GM19043 (cell line): ENCODE results near the gene MCC.
"Not testable (repeated sequence)": the region's sequence is repeated elsewhere in the genome, so short reads cannot be mapped to it uniquely, and the experiment has no call there.

Source experiments
- ATAC-seq: cut with Tn5 transposase; IDR thresholded peaks from one replicate; pipeline ENCODE4 v1.9.1; 2021; ENCODE audit warnings: low read depth; ENCODE audit not compliant: unreplicated experiment

The MCC gene

DNA sequence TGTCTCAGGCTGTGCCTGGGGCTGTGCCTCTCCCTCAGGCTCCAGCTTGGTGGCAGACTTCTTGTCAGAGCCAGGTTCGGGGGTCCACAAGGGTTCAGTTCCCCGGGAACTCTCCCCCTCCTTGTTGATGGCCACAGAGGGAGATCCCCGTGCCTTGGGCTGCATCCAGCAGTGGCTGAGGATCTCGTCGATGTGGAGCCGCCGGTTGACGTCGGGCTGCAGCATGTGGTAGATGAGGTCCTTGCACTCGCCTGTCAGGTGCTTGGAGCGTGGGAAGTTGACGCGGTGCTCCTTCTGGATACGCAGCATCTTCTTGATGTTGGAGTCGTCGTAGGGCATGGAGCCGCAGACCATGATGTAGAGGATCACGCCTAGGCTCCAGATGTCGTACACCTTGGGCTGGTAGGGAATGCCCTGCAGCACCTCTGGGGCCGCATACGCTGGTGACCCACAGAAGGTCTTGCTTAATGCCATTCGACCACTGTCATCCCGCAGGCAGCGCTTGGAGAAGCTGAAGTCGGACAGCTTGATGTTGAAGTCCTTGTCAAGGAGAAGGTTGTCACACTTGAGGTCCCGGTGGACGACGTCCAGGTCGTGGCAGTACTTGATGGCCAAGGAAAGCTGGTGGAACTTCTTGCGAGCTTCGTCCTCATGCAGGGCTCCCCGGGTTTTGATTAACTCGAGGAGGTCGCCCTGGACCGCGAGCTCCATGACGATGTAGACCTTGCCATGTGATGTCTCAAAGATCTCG is 54.2 kb downstream of the MCC start:
- ATAC-seq = no peak

DNA sequence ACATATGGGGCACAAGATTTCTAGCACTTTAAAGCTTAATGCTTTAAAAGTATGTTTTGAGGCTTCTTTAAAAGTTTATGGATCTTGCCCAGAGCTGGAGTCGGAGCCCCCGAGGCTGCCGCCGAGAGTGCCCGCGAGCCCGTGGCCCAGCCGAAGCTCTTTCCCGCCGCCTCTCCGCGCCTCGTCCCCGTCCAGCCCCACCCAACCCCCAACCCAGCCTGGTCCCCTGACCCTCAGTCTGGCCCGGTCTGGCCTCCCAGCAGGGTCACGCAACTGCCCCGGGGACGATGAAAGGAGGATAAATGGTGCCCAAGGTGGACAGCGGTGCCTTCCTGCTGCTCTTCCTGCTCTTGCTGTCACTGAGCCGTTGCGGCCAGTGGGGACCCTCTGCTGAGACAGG is 55.2 kb downstream of the MCC start:
- no peak for ATAC-seq

GRCh38 chr5:113427871-113428574 is 60.2 kb downstream of the MCC start:
- no peak for ATAC-seq

DNA sequence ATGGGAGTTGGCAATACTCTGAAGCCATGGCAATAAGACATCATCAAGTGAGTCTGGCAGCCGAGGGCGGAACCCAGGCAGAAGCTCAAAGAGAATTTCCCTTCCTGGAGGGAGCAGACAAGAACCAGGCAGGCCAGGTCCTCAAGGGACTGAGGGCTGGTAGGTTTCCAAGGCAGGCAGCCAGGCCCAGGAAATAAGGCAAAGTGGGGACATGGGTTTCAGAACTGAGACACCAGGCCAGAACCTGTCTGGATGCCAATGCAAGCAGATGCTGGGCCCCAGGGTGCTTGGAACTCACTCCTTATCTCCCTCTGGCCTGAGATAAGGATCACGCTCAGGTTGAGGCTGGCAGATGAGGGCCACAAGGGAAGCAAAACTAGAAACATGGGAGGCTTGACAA is 62.3 kb downstream of the MCC start:
- no peak for ATAC-seq

- ATAC-seq = no peak
Observed at GRCh38 chr5:113421693-113422092, 66.6 kb downstream of the MCC start.

DNA sequence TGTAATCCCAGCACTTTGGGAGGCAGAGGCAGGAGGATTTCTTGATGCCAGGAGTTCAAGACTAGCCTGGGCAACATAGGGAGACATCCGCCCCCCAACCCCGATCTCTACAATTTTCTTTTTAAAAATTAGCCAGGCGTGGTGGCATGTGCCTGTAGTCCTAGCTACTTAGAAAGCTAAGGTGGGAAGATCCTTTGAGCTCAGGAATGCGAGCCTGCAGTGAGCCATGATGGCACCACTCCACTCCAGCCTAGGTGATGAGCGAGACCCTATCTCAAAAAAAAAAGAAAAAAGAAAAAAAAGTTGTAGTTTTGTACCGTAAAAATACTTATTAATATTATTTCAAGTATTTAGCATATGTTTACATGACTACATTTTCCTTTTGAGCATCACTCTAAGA is 82.7 kb downstream of the MCC start:
- no peak for ATAC-seq

DNA sequence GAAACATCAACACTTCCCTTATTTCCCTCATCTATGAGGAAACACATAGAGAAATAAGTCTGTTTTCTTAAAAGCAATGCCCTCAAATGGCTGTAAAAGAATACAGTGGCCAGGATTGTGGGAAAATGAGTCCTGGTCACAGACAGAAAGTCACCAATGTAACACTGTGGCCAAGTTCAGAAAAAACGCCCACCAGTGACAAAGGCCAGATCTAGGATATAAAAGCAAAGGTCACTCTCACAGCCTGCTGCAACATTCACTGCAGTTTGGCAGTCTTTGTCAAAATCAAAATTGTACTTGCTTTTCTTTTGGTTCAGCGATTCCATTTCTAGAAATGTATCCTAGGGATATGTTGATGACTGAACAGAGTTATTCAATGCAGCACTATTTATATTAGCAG is 84.0 kb downstream of the MCC start:
- ATAC-seq = no peak

- ATAC-seq = not testable (repeated sequence)
Observed at GRCh38 chr5:113397986-113398385, 90.3 kb downstream of the MCC start.

GRCh38 chr5:113397046-113397445 is 91.2 kb downstream of the MCC start:
- ATAC-seq = no peak

- no peak for ATAC-seq
Observed at GRCh38 chr5:113394658-113395057, 93.6 kb downstream of the MCC start.

DNA sequence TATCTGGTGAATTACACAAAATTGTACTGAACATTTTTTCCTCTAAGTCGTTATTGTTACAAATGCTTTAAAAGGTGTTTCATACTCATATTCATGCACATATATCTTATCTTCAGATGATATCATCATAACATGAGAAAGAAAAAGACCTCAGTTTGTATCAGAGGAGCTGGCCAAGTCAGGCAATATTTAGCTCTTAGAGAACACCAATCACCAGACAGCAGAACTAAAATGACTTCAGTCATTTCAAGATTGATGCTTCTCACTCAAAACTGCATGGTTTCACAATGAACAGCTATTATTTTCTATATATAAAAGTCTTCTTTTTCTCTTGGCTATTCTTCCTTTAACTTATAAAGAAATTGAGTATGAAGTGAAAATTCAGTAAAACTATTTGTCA is 98.0 kb downstream of the MCC start:
- no peak for ATAC-seq

DNA sequence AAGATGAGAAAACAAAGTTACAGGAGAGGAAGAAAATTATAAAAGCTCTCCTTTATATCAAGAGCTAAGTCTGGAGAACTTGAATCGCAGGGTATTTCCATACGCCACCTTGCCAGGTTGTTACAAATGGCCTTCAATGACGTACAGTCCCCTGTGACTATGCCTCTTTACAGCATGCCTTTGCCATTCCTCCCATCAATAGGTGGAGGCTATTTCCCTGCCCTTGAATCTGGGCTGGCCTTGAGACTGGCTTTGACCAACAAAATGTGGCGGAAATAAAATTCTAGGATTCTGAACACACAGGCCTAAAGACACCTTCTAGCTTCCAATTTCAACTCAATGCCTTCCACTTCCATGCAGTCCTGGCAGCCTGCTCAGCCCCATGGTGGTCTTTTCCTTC is 99.1 kb downstream of the MCC start:
- no peak for ATAC-seq

DNA sequence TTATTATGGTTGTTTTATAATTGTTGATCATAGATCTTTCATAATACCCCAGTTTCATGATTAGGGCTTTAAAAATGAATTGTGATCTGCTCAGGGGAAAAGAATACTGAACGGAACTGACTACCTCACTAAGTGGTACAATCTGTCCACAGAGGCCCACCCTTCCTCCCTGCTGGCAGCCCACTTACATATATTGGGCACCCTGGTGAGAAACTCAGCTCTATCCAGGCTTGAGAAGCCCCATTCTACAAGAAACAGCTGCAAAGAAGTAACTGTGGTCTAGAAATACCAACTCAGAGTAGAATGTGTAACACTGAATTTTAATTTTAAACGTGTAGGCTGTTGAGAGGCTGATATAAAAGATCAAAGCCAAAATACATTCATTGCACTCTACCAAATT is 100.4 kb downstream of the MCC start:
- no peak for ATAC-seq

- ATAC-seq = no peak
Observed at GRCh38 chr5:113384782-113385285, 103.4 kb downstream of the MCC start.

- no peak for ATAC-seq
Observed at GRCh38 chr5:113382731-113383130, 105.5 kb downstream of the MCC start.

DNA sequence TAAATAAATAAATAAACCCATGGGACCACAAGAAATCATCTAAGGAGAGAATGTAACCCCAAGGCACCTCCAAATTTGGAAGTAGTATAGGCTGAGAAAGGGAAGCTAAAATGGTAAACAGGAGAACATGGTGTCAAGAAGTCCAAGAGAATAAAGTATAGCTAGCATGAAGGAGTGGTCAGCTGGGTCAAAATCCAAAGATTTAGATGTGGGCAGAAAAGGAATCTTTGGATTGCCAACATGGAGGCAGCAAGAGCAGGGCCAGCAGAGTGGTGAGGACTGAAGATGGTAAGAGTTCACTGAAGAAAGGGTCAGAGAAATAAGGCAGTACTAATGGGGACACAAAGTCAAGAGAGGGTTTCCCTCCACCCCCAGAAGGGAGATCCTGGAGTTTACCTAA is 106.5 kb downstream of the MCC start:
- ATAC-seq = no peak

DNA sequence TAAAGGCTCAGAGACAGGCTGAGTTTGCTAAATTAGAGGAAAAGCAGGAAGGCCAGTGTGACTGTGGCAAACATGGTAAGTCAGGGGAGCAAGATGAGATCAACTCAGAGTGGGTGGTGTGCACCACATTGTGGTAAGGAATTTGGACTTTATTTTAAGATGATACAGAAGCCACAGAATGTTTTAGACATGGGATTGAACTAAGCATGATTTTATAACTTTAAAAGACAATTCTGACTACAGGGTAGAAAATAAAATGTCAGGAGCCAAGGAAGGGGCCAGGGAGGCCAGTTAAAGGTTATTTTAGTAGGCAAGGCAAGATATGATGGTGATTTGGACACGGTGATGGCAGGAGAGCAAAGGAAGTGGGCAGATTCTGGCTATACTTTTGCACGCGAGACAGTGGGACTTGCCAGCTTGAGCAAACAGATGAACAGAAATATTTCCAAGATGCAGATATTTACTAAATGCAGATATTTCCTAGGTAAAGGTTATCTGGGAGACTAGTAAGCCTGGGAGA is 107.4 kb downstream of the MCC start:
- ATAC-seq = no peak

DNA sequence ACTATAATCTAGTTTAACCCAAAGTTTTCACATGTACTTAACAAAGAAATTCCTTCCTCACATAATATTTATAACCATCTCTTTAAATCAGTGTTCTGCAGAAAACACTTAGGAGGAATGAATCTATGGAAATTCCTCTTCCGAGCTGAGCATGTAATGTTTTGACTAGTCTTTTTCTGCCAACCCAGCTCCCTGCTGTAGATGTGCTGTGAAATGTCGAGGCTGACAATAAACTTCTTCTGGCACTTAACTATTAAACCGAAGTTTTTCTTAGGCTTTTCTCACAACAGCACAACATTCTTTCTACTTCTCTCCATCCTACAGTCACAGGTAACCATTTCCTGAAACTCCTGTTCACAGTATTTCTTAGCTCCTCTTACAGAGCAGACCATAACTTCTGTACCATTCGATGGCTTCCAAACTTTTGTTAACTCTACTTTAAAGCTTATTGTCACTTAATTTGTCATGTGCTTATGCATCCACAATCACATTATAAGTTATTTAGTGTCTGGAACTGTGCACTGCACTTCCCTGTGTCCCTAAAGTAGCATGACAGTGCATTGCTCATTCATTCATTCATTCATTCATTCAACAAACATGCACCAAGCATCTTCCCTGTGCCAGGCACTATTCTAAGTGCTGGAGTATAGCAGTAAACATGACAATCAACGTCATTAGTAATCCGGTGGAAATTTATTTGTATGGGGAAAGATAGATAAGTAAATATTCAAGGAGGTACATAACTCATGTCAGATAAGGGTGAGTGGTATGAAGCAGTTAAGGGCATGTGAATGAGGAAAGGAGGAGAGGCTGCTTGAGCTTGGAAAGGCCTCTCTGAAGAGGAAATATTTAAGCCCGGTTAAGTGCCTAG is 108.1 kb downstream of the MCC start:
- no peak for ATAC-seq

- peak; percentile 69 for ATAC-seq
Observed at GRCh38 chr5:113378959-113379541, 109.2 kb downstream of the MCC start.

- no peak for ATAC-seq
Observed at GRCh38 chr5:113378514-113378913, 109.7 kb downstream of the MCC start.

DNA sequence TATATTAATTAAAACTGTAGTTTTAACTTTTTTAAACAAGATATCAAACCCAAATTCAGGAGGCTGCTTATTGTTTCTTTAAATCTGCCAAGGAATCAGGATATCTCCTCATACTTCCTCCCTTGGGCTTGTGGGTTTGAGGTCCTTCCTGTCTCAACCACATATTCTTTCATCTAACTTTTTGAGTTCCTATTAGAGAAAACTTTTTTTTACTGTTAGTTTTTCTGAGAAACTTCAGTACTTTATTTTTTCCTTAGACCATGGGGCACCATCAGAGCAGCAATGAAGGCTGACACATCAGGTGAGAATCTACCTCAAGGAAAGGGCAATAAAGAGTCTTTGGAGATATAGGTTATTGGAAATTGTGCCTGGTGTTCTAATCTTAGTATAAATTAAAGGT is 110.2 kb downstream of the MCC start:
- no peak for ATAC-seq
